B cell (primary cell): ENCODE data around the gene MRPS2. TPM values are rescaled to one million over a fixed set of nuclear protein-coding genes. Genes with fewer than 3 reads are reported as not detected.

Source experiments
- ATAC-seq: fragments of 200-7000 bp; cut with Tn5 transposase; one replicate; pipeline ENCODE4 v1.10.0; 2021; ENCODE audit warnings: low read depth, mild to moderate bottlenecking, moderate number of reproducible peaks, moderate library complexity
- CTCF ChIA-PET: fragments of 350-600 bp; sonication (Branson Sonifier 250); formaldehyde crosslinking; loops from one replicate; lab custom pipeline; 2021; ENCODE audit warnings: antibody characterized with exemption, inconsistent platforms; lab: Charles Lee
- POLR2A ChIA-PET: fragments of 350-600 bp; sonication (Branson Sonifier 250); formaldehyde crosslinking; loops from one replicate; lab custom pipeline; 2021; ENCODE audit warnings: antibody characterized with exemption; lab: Charles Lee
- DNase-seq: peaks from one replicate; pipeline ENCODE4 v3.0.0; 2013
- H2AFZ ChIP-seq: 2 replicates; pipeline ENCODE4 v1.6.1; 2012; ENCODE audit warnings: mild to moderate bottlenecking, low read depth, low read length; ENCODE audit not compliant: insufficient read depth, poor library complexity, severe bottlenecking
- H3K27ac ChIP-seq, 2 donors: 1 replicate in 1 of 2; 2 replicates in 1 of 2; pipeline ENCODE4 v1.5.1; 2012 to 2013; ENCODE audit warnings: low read length in 2 of 2, mild to moderate bottlenecking in 2 of 2, moderate library complexity in 1 of 2
- H3K27me3 ChIP-seq, 4 experiments: fragments of 200-600 bp in 1 of 4; sonication (generic) in 1 of 4; replicated peaks in 1 of 4; 1 replicate in 2 of 4; 2 replicates in 2 of 4; pipeline versions ENCODE4 v1.6.1 to v1.7.0; 2013 to 2016; ENCODE audit warnings: low read length in 3 of 4, mild to moderate bottlenecking in 2 of 4, mixed read lengths in 1 of 4, moderate library complexity in 1 of 4; ENCODE audit not compliant: insufficient read depth in 4 of 4, control insufficient read depth in 3 of 4; ENCODE audit errors: control extremely low read depth in 1 of 4
- H3K36me3 ChIP-seq, 2 experiments: replicated peaks in 1 of 2; 1 replicate in 1 of 2; 2 replicates in 1 of 2; pipeline versions ENCODE4 v1.6.1 to v1.7.1; 2013; ENCODE audit warnings: low read length in 1 of 2; ENCODE audit not compliant: insufficient read depth in 2 of 2, control insufficient read depth in 1 of 2; ENCODE audit errors: control extremely low read depth in 1 of 2, extremely low read depth in 1 of 2
- H3K4me1 ChIP-seq, 2 donors: fragments of 200-600 bp in 1 of 2; sonication (generic) in 1 of 2; 1 replicate in 1 of 2; 2 replicates in 1 of 2; pipeline versions ENCODE4 v1.5.1 to v1.6.1; 2013 to 2017; ENCODE audit warnings: low read length in 2 of 2; ENCODE audit not compliant: control insufficient read depth in 2 of 2, insufficient read depth in 2 of 2
- H3K4me2 ChIP-seq: replicated peaks from 2 replicates; pipeline ENCODE3; 2012; ENCODE audit warnings: mild to moderate bottlenecking, low read depth, low read length; ENCODE audit not compliant: poor library complexity, severe bottlenecking
- H3K4me3 ChIP-seq, 5 experiments: fragments of 200-600 bp in 1 of 5; sonication (generic) in 1 of 5; 1 replicate in 3 of 5; 2 replicates in 2 of 5; pipeline versions ENCODE4 v1.5.1 to v1.7.0; 2011 to 2016; ENCODE audit warnings: low read length in 4 of 5, mild to moderate bottlenecking in 4 of 5, low read depth in 2 of 5, control low read depth in 1 of 5, moderate library complexity in 1 of 5; ENCODE audit not compliant: insufficient read depth in 1 of 5; ENCODE audit errors: control extremely low read depth in 1 of 5, extremely low read depth in 1 of 5
- H3K79me2 ChIP-seq: fragments of 200-600 bp; sonication (generic); one replicate; pipeline ENCODE4 v1.6.0; 2016; ENCODE audit warnings: low read length; ENCODE audit not compliant: control insufficient read depth, insufficient read depth
- H3K9ac ChIP-seq: fragments of 200-600 bp; sonication (generic); 2 replicates; pipeline ENCODE4 v1.6.1; 2017; ENCODE audit warnings: mild to moderate bottlenecking, low read length, moderate library complexity
- H3K9me3 ChIP-seq, 3 donors: one replicate each; pipeline versions ENCODE4 v1.6.1 to v1.7.1; 2013; ENCODE audit warnings: low read length in 2 of 3; ENCODE audit not compliant: control insufficient read depth in 2 of 3, insufficient read depth in 1 of 3; ENCODE audit errors: control extremely low read depth in 1 of 3
- H4K20me1 ChIP-seq: 2 replicates; pipeline ENCODE4 v1.6.0; 2012; ENCODE audit warnings: mild to moderate bottlenecking, low read length; ENCODE audit not compliant: insufficient read depth, control insufficient read depth, poor library complexity, severe bottlenecking
- H3K27ac Mint-ChIP-seq: one replicate; pipeline ENCODE4 v1.8.0; 2021; ENCODE audit warnings: mixed read lengths
- H3K27me3 Mint-ChIP-seq: one replicate; pipeline ENCODE4 v1.8.0; 2021; ENCODE audit warnings: mixed read lengths
- H3K4me1 Mint-ChIP-seq: one replicate; pipeline ENCODE4 v1.8.0; 2021; ENCODE audit warnings: mixed read lengths
- H3K4me3 Mint-ChIP-seq: one replicate; pipeline ENCODE4 v1.8.0; 2021; ENCODE audit warnings: mixed read lengths
- H3K9me3 Mint-ChIP-seq: one replicate; pipeline ENCODE4 v1.8.0; 2022; ENCODE audit warnings: mixed read lengths; ENCODE audit not compliant: insufficient read depth
- CTCF ChIP-seq: fragments of 200-600 bp; IDR thresholded peaks from one replicate; pipeline ENCODE4 v1.8.0; 2022; ENCODE audit warnings: antibody characterized with exemption, mild to moderate bottlenecking
- EZH2 ChIP-seq: IDR thresholded peaks from 2 replicates; pipeline ENCODE4 v1.6.1; 2012; ENCODE audit warnings: borderline replicate concordance, low read depth, mild to moderate bottlenecking, moderate library complexity, low read length; ENCODE audit not compliant: insufficient read depth, poor library complexity, severe bottlenecking
- WGBS: methylation state at CpG from one replicate; pipeline ENCODE4 v1.1.5; 2013; ENCODE audit warnings: missing lambda C conversion rate; ENCODE audit not compliant: insufficient coverage; 5-methylcytosine and 5-hydroxymethylcytosine counted together
- intact Hi-C: fragments of 100-400 bp; cut with micrococcal nuclease; formaldehyde crosslinking; loops from one replicate; pipeline ENCODE4 v1.10.0; 2022
- polyA plus RNA-seq: library from polyadenylated mRNA; depleted of rRNA; stranded (reverse); fragments of >200 nt; gene quantifications from 2 replicates; pipeline ENCODE4 v1.2.3, GENCODE V29; 2012
- total RNA-seq, 2 donors: library from RNA; stranded (reverse); fragments of 120-200 nt in 1 of 2; gene quantifications; 1 replicate in 1 of 2; 2 replicates in 1 of 2; pipeline versions ENCODE4 v1.2.3 to v1.2.4, GENCODE V29; 2013 to 2022

Gene MRPS2
- total and polyA plus RNA-seq, 2 donors (not counting 1 experiment from before 2014, with no cell fraction given), result 26.7 to 55.1 TPM

- H3K4me1 ChIP-seq, result peaks cover 0 to under 1% of the 10 kb centered on the region in 2 donors
- peaks cover 0 to 24% of the 10 kb centered on the region in 2 experiments for H3K36me3 ChIP-seq
- no peak overlapping the region for H2AFZ ChIP-seq
- ChIA-PET POLR2A (no interaction called here), CTCF (no interaction called here)
- H3K27me3 ChIP-seq, result no peaks in the 10 kb centered on the region
- DNase-seq (no peak), ATAC-seq (no peak)
- H3K4me1 Mint-ChIP-seq, result peaks cover 12% of the 10 kb centered on the region
- H3K4me2 ChIP-seq, result no peak overlapping the region
- peaks cover 0 to 13% (median 8%) of the 10 kb centered on the region in 3 donors for H3K9me3 ChIP-seq
- no peaks in the 10 kb centered on the region for H3K27me3 Mint-ChIP-seq
- H4K20me1 ChIP-seq, result peaks cover 26% of the 10 kb centered on the region
- peaks cover 10% of the 10 kb centered on the region for H3K79me2 ChIP-seq
- 93% methylated on average over 16 of the region's 23 CpGs for WGBS
- no peak overlapping the region for H3K27ac Mint-ChIP-seq
- no peak overlapping the region for H3K4me3 Mint-ChIP-seq
- H3K9me3 Mint-ChIP-seq, result peaks cover 9% of the 10 kb centered on the region
- no peak for TF ChIP-seq EZH2
- TF ChIP-seq CTCF, result no peak
- H3K27ac ChIP-seq, result no peak overlapping the region
- H3K9ac ChIP-seq, result no peak overlapping the region
- intact Hi-C loops, result no loop called here
- H3K4me3 ChIP-seq, result no peak overlapping the region
Observed at GRCh38 chr9:135507104-135508035, 6.9 kb downstream of the MRPS2 start.

- WGBS, result 92% methylated on average over 9 of the region's 9 CpGs
- intact Hi-C loops, result no loop called here
- H4K20me1 ChIP-seq, result peaks cover 17% of the 10 kb centered on the region
- H3K4me2 ChIP-seq, result no peak overlapping the region
- H3K9me3 ChIP-seq, result peaks cover 0 to 13% (median 8%) of the 10 kb centered on the region in 3 donors
- no peak for TF ChIP-seq EZH2
- no peak for TF ChIP-seq CTCF
- H3K36me3 ChIP-seq, result peaks cover 0 to 17% of the 10 kb centered on the region in 2 experiments
- Mint-ChIP-seq H3K4me3 (no peak overlapping the region), H3K27ac (no peak overlapping the region), H3K4me1 (peaks cover 6% of the 10 kb centered on the region), H3K27me3 (no peaks in the 10 kb centered on the region), H3K9me3 (peaks cover 9% of the 10 kb centered on the region)
- H3K4me3 ChIP-seq, result no peak overlapping the region
- no peak overlapping the region for H3K9ac ChIP-seq
- no peak for ATAC-seq
- no peak overlapping the region for H3K27ac ChIP-seq
- DNase-seq, result no peak
- no peak overlapping the region for H2AFZ ChIP-seq
- H3K4me1 ChIP-seq, result no peaks in the 10 kb centered on the region
- ChIA-PET CTCF (no interaction called here), POLR2A (no interaction called here)
- H3K79me2 ChIP-seq, result peaks cover 4% of the 10 kb centered on the region
- no peaks in the 10 kb centered on the region for H3K27me3 ChIP-seq
Observed at GRCh38 chr9:135508211-135508820, 7.8 kb downstream of the MRPS2 start.
